Measurements from ENCODE around the gene PDZD11. TPM values are rescaled to one million over a fixed set of nuclear protein-coding genes. Genes with fewer than 3 reads are reported as not detected.

The PDZD11 gene
- total and polyA plus RNA-seq, 12 donors: 35.2 to 47.6 (median 39.6) TPM

- H3K27me3 ChIP-seq: peaks cover 0 to 11% (median 0%) of the 10 kb centered on the region in 7 donors
- TF ChIP-seq CTCF (IDR thresholded peaks at IDR 0.05): no peak
- DNase-seq: no peak
- H3K4me1 ChIP-seq: no peaks in the 10 kb centered on the region
- intact Hi-C loops (cut with DNase I): no loop called here
- ATAC-seq: no peak
- no peak overlapping the region for H3K4me3 ChIP-seq
- peaks cover 0 to 3% (median 0%) of the 10 kb centered on the region in 11 donors for H3K9me3 ChIP-seq
- H3K27ac ChIP-seq: no peak overlapping the region
- WGBS, 2 donors: 89 to 90% methylated on average over 1 of the region's 1 CpG
- no peaks in the 10 kb centered on the region for H3K36me3 ChIP-seq
Observed at GRCh38 chrX:70313503-70313902, 23.8 kb upstream of the PDZD11 start.

GRCh38 chrX:70301716-70302115, 12.0 kb upstream of the PDZD11 start:
- H3K4me3 ChIP-seq: no peak overlapping the region
- 27 to 32% methylated on average over 3 of the region's 3 CpGs for WGBS, 2 donors
- no peak for TF ChIP-seq CTCF (IDR thresholded peaks at IDR 0.05)
- H3K27me3 ChIP-seq: peaks cover 0 to 16% (median 0%) of the 10 kb centered on the region in 7 donors
- intact Hi-C loops (cut with DNase I): no loop called here
- peak overlapping the region in 1 of 10 donors; percentile 7 for H3K27ac ChIP-seq
- no peaks in the 10 kb centered on the region for H3K9me3 ChIP-seq
- no peaks in the 10 kb centered on the region for H3K36me3 ChIP-seq
- no peaks in the 10 kb centered on the region for H3K4me1 ChIP-seq
- DNase-seq (no peak), ATAC-seq (no peak)

- Histone ChIP-seq H3K27ac (no peak overlapping the region), H3K36me3 (no peaks in the 10 kb centered on the region), H3K4me3 (no peak overlapping the region), H3K4me1 (peaks cover 0 to 10% (median 7%) of the 10 kb centered on the region in 9 donors), H3K27me3 (peaks cover 0 to 26% (median 0%) of the 10 kb centered on the region in 7 donors), H3K9me3 (no peaks in the 10 kb centered on the region)
- no peak for TF ChIP-seq CTCF (IDR thresholded peaks at IDR 0.05)
- ATAC-seq (no peak), DNase-seq (no peak)
- intact Hi-C loops (cut with DNase I): no loop called here
- WGBS, 2 donors: 93 to 95% methylated on average over 5 of the region's 5 CpGs
Observed at GRCh38 chrX:70293621-70294020, 3.9 kb upstream of the PDZD11 start.

- intact Hi-C loops (cut with DNase I): no loop called here
- ATAC-seq (no peak), DNase-seq (no peak)
- H3K36me3 ChIP-seq: peaks cover 0 to 6% (median 0%) of the 10 kb centered on the region in 9 donors
- TF ChIP-seq CTCF (IDR thresholded peaks at IDR 0.05): no peak
- no peak overlapping the region for H3K27ac ChIP-seq
- H3K4me1 ChIP-seq: peaks cover 0 to 10% (median 7%) of the 10 kb centered on the region in 9 donors
- H3K4me3 ChIP-seq: no peak overlapping the region
- WGBS, 2 donors: 0% methylated on average over 1 of the region's 1 CpG
- peaks cover 0 to 21% (median 0%) of the 10 kb centered on the region in 7 donors for H3K27me3 ChIP-seq
- no peaks in the 10 kb centered on the region for H3K9me3 ChIP-seq
Observed at GRCh38 chrX:70292788-70293187, 3.1 kb upstream of the PDZD11 start.

Measured in heart right ventricle (tissue), 16 donors.